NOMO-1 treated with DMSO at 0.1 percent for 48 hours (cell line): Measurements from ENCODE around the gene MYH9.
A peak's percentile ranks its signal among the peaks of the same experiment; 100 is the strongest.

ENCODE experiments used
- DNase-seq: peaks from one replicate; lab custom pipeline; 2025; ENCODE audit not compliant: unreplicated experiment; lab: John Stamatoyannopoulos, UW

MYH9 gene

GRCh38 chr22:36386900-36387708, 663 bp downstream of the MYH9 start:
- DNase-seq: peak; percentile 66

DNA sequence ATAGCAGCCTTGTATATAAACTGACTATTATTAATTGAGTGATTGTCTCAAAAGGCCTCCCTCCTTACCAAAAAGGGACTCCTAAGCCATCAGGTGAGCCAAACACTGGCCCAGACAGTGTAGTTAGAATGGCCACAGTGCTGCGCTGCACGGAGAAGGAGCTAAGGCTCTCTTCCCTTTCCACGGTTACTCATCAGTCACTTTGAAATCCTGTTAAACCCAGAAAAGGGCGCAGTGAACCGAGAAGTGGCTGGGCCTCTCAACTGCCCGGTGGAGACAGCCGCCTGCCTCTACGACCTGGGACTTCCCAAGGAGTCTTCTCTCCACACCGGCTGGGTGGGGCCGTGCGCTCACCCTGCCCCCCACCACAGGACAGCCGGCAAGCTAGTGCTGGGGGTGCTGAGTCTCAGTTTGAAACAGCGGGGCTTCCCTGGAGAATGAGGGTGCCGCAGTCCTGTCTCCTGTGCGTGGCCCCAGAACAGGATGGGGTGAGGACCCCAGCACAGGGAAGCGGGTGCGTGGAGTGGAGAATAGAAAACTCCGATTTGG, 1.3 kb downstream of the MYH9 start:
- peak; percentile 58 for DNase-seq

DNA sequence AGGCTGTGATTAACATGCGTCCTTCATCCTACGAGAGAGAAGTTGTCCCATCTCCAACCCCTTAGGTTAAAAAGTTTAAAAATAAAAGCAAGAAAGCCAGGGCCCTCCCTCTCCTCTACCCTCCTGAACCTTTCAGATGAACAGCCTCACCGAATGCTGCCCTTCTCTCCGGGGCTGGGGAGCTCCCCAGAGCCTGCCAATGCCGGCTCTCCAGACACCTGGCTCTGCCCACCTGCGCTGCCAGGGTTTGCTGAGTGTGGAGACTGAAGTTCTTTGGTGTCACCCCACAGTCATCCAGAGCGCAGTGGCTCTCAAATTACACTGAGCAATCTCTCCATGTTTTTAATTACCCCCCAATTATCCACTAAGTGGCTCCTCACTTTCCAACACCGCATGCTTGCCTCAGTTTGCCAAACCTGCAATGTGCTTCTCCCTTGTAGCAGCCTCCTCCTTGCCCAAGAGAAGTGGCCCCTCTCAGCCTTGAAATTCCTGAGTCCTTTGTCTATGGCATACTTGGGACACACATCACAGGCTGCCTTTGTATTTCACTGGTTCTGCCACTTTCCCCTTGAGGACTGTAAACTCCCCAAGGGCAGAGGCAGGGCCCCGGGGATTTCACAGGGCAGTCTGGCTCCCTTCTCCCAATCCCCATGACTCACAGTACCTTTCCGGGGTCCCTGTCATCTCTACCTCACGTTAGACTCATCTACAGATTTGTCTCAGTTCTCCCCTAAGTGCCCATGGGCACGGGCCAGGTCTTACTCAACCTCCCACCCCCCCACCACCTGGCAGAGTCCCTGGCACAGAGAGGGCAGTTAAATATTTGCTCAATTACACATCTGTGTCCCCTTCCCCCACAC, 2.0 kb downstream of the MYH9 start:
- DNase-seq: no peak

GRCh38 chr22:36384766-36385481, 2.8 kb downstream of the MYH9 start:
- DNase-seq: peak; percentile 70

- no peak for DNase-seq
These were observed 4.6 kb downstream of the MYH9 start for GRCh38 chr22:36383110-36383581.

DNA sequence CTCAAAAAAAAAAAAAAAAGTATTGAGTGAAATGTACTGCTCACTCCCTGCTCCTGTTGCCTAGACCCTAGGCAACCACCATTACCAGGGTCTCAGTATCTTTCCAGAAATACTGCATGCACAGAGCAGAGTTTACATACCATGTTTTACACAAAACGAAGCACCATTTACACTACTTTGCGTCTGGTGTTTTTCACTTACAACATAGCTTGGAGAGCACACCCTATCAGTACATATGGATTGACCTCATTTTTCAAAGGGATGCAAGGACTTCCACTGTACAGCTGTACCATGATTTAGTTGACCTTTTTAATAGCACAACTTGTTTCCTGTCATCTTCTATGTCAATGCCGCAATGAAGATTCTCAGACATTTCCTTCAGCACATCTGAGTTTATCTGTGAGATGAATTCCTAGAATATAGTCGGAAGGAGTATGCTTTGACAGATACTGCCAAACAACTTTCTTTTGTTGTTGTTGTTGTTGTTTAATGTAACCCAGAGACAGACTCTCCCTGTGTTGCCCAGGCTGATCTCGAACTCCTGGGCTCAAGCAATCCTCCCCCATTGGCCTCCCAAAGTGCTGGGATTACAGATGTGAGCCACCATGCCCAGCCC, 6.1 kb downstream of the MYH9 start:
- no peak for DNase-seq

GRCh38 chr22:36379593-36380361, 8.0 kb downstream of the MYH9 start:
- DNase-seq: no peak

DNA sequence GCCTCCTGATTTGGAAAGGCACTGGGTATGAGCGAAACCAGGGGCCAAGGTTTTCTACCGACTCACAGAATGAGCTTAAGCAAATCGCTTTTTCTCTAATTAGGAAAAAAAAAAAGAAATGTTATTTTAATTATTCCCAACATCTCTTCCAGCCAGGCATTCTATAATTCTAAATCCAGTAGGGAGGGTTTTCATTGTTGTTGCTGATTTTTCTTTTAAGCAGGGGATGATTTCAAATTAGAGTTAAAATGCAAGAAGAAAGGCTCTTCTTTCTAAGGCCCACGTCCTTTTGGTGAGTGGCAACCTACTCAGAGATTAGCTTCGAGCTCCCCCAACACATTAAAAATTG, 8.9 kb downstream of the MYH9 start:
- no peak for DNase-seq

GRCh38 chr22:36378080-36378868, 9.5 kb downstream of the MYH9 start:
- no peak for DNase-seq

DNA sequence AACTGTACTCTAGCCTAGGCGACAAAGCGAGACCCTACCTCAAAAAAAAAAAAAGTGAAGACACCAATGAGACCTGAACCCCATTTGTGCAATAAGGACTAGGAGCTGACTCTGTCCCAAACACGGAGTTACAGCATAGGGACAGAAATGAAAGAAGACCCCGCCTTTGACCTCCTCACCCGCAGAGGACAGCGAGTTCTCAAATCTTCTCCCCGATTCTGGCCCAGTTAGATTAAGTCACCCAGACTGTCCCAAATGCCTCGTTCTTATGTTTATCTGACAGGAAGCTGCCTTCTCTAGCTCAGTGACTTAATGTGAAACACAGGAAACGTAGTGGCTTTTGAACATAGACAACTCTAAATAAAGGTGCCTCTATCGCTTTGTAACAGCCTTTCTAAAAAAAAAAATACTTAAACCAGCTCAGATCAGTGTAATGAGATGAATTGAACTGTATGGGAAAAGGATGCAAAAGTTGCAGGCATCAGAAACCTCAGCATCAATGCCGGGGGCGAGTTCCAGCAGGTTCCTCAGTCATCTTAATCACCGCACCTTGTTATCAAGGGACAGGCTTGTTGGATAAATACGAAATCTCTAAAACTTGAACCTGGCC, 10.6 kb downstream of the MYH9 start:
- no peak for DNase-seq

GRCh38 chr22:36376265-36376664, 11.5 kb downstream of the MYH9 start:
- no peak for DNase-seq

GRCh38 chr22:36375071-36375980, 12.4 kb downstream of the MYH9 start:
- DNase-seq: no peak

DNA sequence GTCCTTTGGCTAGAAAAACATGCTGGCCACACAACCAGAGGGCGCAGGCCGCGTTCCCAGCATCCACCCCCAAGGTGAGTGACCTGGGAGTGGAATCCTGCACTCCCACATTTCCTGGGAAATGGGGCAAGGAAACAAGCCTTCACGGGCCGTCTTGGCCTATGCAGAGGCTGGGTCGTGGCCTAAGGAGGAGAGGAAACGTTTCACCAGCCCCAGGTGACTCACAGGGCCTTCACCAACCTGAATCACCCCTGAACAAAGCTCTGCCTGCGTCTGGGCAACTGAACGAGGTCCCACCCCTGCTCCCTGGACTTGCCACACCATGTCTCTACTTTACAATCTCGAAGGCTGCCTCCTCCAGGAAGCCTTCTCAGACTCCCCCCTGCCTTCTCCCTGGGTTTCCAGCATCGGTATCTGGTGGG, 13.2 kb downstream of the MYH9 start:
- DNase-seq: peak; percentile 29

DNA sequence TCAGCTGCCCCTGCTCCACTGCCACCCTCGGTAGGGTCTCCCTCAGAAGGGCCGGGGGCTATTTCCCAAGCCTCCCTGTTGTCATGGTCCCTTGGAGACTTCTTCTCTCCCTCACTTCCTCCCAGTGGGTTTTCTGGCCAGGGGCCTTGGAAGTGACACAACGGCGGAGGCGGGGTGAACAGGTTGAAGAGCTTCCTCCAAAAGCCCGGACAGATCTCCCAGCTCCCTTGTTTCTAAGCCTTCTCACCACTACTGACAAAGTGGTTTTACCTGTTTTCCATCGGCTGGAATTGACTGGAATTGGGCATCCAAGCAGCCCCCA, 14.5 kb downstream of the MYH9 start:
- peak; percentile 74 for DNase-seq

- no peak for DNase-seq
These were observed 15.8 kb downstream of the MYH9 start for GRCh38 chr22:36371920-36372319.

- peak; percentile 62 for DNase-seq
These were observed 17.6 kb downstream of the MYH9 start for GRCh38 chr22:36369922-36370791.
